BJ (cell line): ENCODE results near the gene CKAP4. TPM values are rescaled to one million over a fixed set of nuclear protein-coding genes. Genes with fewer than 3 reads are reported as not detected.

Experiments used
- CTCF ChIA-PET: fragments of 350-600 bp; formaldehyde crosslinking; extraction: SDS; loops from one replicate; lab custom pipeline; 2021; ENCODE audit warnings: antibody characterized with exemption, inconsistent platforms; lab: Yijun Ruan, JAX
- POLR2A ChIA-PET: fragments of 300-600 bp; sonication (Branson Sonifier 250); formaldehyde crosslinking; extraction: SDS; loops from one replicate; lab custom pipeline; 2021; ENCODE audit warnings: antibody characterized with exemption; lab: Charles Lee
- DNase-seq: peaks from one replicate; pipeline ENCODE4 v3.0.0-alpha.2; 2011; ENCODE audit warnings: low read depth
- H3K27me3 ChIP-seq: 2 replicates; pipeline ENCODE4 v1.6.0; 2011; ENCODE audit warnings: low read length; ENCODE audit not compliant: control insufficient read depth, insufficient read depth
- H3K36me3 ChIP-seq: 2 replicates; pipeline ENCODE4 v1.5.1; 2011; ENCODE audit warnings: low read length; ENCODE audit not compliant: control insufficient read depth, insufficient read depth
- H3K4me3 ChIP-seq: 2 replicates; pipeline ENCODE4 v1.5.1; 2011; ENCODE audit warnings: low read depth, mild to moderate bottlenecking, control low read depth, low read length
- polyA plus RNA-seq: library from polyadenylated mRNA; depleted of rRNA; stranded (reverse); fragments of >200 nt; gene quantifications from 2 replicates; pipeline ENCODE4 v1.2.3, GENCODE V29; 2011
- TF ChIP-seq, protein P1 (sequence below): IDR thresholded peaks from 2 replicates; pipeline ENCODE4 v1.5.1; 2011; ENCODE audit warnings: low read depth, mild to moderate bottlenecking, control low read depth, inconsistent platforms, low read length, moderate library complexity; ENCODE audit not compliant: insufficient read depth

The CKAP4 gene
- polyA plus RNA-seq, 1 experiment, result 315 TPM

DNA sequence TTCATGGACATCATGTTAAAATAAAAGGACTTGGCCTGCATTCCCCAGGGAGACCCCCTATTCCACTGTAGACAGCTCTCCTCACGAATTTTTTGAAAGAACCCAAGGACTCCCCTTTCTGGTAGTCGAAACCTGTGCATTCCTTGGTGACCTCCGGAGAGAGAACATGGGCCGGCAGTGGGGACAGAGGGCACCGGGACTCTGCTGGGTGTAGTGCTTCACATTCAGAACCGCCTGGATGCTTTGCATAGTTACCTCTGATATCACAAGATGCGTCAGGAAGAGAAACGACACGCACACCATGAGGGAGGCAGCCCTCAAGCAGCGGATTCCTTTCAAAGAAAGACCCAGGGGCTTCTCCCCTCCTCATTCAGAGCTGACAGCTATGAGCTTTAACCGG lies 9.7 kb downstream of the CKAP4 start:
- TF ChIP-seq, protein P1, sequence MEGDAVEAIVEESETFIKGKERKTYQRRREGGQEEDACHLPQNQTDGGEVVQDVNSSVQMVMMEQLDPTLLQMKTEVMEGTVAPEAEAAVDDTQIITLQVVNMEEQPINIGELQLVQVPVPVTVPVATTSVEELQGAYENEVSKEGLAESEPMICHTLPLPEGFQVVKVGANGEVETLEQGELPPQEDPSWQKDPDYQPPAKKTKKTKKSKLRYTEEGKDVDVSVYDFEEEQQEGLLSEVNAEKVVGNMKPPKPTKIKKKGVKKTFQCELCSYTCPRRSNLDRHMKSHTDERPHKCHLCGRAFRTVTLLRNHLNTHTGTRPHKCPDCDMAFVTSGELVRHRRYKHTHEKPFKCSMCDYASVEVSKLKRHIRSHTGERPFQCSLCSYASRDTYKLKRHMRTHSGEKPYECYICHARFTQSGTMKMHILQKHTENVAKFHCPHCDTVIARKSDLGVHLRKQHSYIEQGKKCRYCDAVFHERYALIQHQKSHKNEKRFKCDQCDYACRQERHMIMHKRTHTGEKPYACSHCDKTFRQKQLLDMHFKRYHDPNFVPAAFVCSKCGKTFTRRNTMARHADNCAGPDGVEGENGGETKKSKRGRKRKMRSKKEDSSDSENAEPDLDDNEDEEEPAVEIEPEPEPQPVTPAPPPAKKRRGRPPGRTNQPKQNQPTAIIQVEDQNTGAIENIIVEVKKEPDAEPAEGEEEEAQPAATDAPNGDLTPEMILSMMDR, result no peak
- Histone ChIP-seq H3K4me3 (no peak overlapping the region), H3K36me3 (peaks cover 17% of the 10 kb centered on the region), H3K27me3 (no peaks in the 10 kb centered on the region)
- CTCF ChIA-PET, result interaction anchor here (1.0 kb wide), 1 partner anchor 11 kb away, joined by 4 read pairs; no protein-coding TSS in a partner anchor
- DNase-seq, result no peak
- POLR2A ChIA-PET, result interaction anchor here (0.6 to 0.7 kb wide), 2 partner anchors 51 to 99 kb away, joined by 9 to 12 read pairs; no protein-coding TSS in a partner anchor

DNA sequence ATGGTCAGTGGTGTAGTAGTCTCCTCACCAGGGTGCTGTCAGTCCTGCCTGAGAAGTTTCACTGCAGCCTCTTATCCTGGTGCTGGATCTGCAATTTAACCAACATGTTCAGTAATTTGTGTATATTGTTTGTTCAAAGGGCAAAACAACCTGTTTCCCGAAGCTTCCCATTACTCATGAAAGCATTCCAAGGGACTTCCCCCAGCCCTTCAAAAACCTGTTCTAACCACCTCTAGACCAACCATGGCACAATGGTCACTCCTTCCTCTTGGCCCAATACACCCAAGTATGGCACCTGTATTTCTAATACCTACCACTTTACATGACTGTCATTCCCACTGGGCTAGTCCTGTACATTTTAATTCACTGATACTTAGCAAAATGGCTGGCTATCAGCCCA lies 12.1 kb downstream of the CKAP4 start:
- Histone ChIP-seq H3K4me3 (no peak overlapping the region), H3K27me3 (no peaks in the 10 kb centered on the region), H3K36me3 (peaks cover 17% of the 10 kb centered on the region)
- TF ChIP-seq, protein P1, result no peak
- CTCF ChIA-PET, result interaction anchor here (0.6 to 1.3 kb wide), 2 partner anchors 21 to 47 kb away, joined by 3 to 4 read pairs; no protein-coding TSS in a partner anchor
- no peak for DNase-seq
- POLR2A ChIA-PET, result no interaction called here

DNA sequence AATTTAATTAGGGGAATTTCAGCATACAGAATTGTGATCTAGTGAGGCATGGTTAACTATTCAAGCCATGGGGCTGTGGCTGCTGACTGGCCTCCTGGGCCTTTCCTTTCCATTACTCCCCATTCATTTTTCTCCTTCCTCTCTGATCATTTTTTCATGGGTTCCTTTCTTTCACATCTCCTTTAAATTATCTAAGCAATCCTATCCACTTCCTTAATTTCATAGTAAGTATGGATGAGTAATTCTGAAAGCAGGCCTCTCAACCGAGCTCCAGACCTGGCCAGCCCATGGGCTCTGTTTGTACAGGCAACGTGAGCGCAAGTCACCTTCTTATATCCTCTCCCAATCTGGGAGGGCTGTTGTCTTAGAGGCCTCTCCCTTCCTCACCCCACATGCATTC lies 13.4 kb downstream of the CKAP4 start:
- H3K27me3 ChIP-seq, result no peaks in the 10 kb centered on the region
- CTCF ChIA-PET, result interaction anchor here (0.9 to 1.8 kb wide), 5 partner anchors 8 to 112 kb away, joined by 3 to 5 read pairs (median 4); no protein-coding TSS in a partner anchor
- no peak overlapping the region for H3K4me3 ChIP-seq
- POLR2A ChIA-PET, result no interaction called here
- H3K36me3 ChIP-seq, result peaks cover 12% of the 10 kb centered on the region
- TF ChIP-seq, protein P1, result no peak
- DNase-seq, result no peak

DNA sequence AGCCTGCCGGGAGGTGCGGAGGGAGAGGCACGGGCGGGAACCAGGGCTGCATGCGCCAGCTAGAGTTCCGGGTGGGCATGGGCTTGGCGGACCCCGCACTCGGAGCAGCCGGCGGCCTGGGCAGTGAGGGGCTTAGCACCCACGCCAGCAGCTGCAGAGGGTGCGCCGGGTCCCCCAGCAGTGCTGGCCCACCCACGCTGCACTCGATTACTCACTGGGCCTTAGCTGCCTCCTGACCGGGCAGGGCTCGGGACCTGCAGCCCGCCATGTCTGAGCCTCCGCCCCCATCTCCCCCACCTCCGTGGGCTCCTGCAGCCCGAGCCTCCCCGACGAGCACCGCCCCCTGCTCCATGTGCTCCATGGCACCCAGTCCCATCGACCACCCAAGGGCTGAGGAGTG lies 14.8 kb downstream of the CKAP4 start:
- ChIA-PET CTCF (interaction anchor here (0.7 to 1.4 kb wide), 2 partner anchors 49 to 113 kb away, joined by 3 to 4 read pairs; no protein-coding TSS in a partner anchor), POLR2A (no interaction called here)
- DNase-seq, result no peak
- Histone ChIP-seq H3K27me3 (no peaks in the 10 kb centered on the region), H3K4me3 (no peak overlapping the region), H3K36me3 (peaks cover 4% of the 10 kb centered on the region)
- TF ChIP-seq, protein P1, result no peak

DNA sequence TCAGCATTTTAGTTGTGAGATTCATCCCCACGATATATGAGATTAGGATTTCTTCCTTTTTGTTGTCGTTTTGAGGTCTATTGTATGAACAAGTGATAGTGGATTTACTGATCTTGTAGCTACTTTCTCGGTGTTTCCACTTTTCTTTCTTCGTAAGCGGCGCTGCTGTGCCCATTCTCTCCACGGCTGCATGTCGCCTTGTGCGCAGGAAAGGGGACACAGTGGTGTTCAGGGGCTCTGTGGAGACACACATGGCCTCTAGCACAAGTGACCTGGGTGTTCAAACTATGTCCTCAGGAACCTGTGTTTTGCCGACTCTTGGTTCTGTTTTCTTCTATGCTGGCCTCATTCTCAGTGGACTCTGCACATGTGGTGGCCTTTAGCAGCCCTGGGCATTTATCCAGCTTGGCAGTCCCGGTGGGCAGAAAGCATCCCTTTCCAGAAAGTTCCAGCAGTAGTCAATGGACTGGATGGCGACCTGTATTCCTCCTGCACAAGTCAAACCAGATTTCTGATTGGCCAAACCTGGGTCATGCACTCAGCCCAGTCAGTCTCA lies 18.7 kb downstream of the CKAP4 start:
- TF ChIP-seq, protein P1, result no peak
- CTCF ChIA-PET, result interaction anchor here (1.3 to 8.0 kb wide), 3 partner anchors 53 to 117 kb away, joined by 4 to 153 read pairs (median 7); no protein-coding TSS in a partner anchor
- H3K4me3 ChIP-seq, result no peak overlapping the region

More for the DNA sequence above, 18.7 kb downstream of the CKAP4 start:
- POLR2A ChIA-PET, result no interaction called here
- no peak for DNase-seq
- Histone ChIP-seq H3K36me3 (no peaks in the 10 kb centered on the region), H3K27me3 (no peaks in the 10 kb centered on the region)
